GM12865 (cell line): ENCODE measurements around the gene C3orf22.

ENCODE experiments used
- DNase-seq: peaks from one replicate; pipeline ENCODE4 v3.0.0; 2010; ENCODE audit warnings: low read depth
- H3K4me3 ChIP-seq: 2 replicates; pipeline ENCODE4 v1.5.1; 2011; ENCODE audit warnings: mild to moderate bottlenecking, low read depth, low read length, control low read depth
- CTCF ChIP-seq: IDR thresholded peaks from 2 replicates; pipeline ENCODE4 v1.5.1; 2011; ENCODE audit warnings: low read length, control low read depth, low read depth, inconsistent platforms; ENCODE audit not compliant: insufficient read depth; ENCODE audit errors: missing control alignments

The C3orf22 gene

DNA sequence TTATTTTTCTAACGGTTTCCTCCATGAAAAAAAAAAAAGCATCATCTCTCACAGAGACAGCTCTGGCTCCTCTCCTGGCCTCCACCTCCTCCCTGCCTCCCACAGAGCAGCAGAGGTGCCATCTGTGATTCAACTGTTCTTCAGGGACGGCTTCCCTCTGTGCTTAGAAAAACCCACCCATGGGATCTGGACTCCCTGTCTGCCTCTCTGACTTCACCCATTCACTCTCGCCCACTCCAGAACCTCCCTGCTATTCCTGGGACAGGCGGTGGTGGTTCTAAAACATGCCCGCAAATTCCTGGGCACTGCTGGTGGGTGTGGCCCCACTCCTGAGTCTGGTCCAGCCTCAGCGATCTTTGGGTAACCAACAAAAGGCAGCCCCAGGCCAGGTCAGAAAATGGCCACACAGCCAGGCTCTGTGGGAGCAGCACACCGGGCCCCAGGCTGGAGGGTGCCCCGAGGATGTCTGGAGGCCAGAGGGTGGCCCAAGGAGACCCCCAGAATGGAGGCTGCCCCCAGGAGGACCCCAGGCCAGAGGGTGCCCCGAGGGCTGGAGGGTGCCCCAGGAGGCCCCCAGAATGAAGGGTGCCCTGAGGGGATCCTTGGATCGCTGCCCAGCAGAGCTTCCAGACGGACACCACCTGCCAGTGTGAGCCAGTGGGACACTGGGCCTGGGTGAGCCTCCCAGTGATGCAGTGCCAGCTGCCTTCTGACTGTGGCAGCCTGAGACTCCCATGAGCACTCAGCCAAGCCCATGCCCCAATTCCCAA, 37.4 kb downstream of the C3orf22 start:
- H3K4me3 ChIP-seq: no peak overlapping the region
- DNase-seq: no peak
- TF ChIP-seq CTCF: no peak

- no peak for DNase-seq
- no peak overlapping the region for H3K4me3 ChIP-seq
- TF ChIP-seq CTCF: no peak
These were observed 39.0 kb downstream of the C3orf22 start for GRCh38 chr3:126519506-126520455.

DNA sequence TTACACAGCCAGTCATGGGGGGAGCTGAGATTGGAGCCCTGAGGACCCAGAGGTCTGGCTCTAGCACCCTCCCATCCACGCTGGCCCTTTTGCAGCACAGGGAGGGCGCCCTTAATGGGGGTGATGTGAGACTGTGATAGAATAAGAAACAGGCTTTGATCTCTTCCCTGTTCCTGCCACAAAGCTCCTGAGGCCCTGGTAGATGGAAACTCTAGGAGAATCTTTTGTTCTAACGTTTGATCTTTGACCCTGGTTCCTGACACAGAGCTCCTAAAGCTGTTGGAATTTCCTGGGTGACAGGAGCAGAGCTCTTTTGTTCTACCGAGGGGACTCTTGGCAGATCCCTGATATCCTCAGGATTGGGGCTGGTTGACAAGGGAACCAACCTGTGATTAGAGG, 40.0 kb downstream of the C3orf22 start:
- no peak overlapping the region for H3K4me3 ChIP-seq
- TF ChIP-seq CTCF: no peak
- DNase-seq: no peak

- TF ChIP-seq CTCF: no peak
- DNase-seq: no peak
- H3K4me3 ChIP-seq: no peak overlapping the region
These were observed 40.5 kb downstream of the C3orf22 start for GRCh38 chr3:126517986-126518778.

GRCh38 chr3:126517291-126517951, 41.3 kb downstream of the C3orf22 start, which contains the start of gene UROC1:
Gene UROC1, minus strand, starts transcription at chr3:126517773. Its CDS starts 54 bp downstream, at chr3:126517719.
- DNase-seq: no peak
- no peak within 1 kb of the TSS for H3K4me3 ChIP-seq
- no peak for TF ChIP-seq CTCF

- H3K4me3 ChIP-seq: no peak overlapping the region
- no peak for TF ChIP-seq CTCF
- DNase-seq: no peak
These were observed 41.8 kb downstream of the C3orf22 start for GRCh38 chr3:126516936-126517290.
